GM23248 (cell line): ENCODE measurements around the gene SMIM3.

Source experiments
- EZH2 ChIP-seq: fragments of 200-600 bp; sonication (generic); IDR thresholded peaks from 2 replicates; pipeline ENCODE4 v1.6.1; 2018; ENCODE audit warnings: antibody characterized with exemption, mild to moderate bottlenecking; ENCODE audit not compliant: insufficient read depth, poor library complexity, severe bottlenecking
- EZH2phosphoT487 ChIP-seq: fragments of 200-600 bp; sonication (generic); IDR thresholded peaks from 2 replicates; pipeline ENCODE4 v1.6.1; 2018; ENCODE audit warnings: antibody characterized with exemption, moderate library complexity, mild to moderate bottlenecking, low read depth; ENCODE audit not compliant: insufficient read depth

DNA sequence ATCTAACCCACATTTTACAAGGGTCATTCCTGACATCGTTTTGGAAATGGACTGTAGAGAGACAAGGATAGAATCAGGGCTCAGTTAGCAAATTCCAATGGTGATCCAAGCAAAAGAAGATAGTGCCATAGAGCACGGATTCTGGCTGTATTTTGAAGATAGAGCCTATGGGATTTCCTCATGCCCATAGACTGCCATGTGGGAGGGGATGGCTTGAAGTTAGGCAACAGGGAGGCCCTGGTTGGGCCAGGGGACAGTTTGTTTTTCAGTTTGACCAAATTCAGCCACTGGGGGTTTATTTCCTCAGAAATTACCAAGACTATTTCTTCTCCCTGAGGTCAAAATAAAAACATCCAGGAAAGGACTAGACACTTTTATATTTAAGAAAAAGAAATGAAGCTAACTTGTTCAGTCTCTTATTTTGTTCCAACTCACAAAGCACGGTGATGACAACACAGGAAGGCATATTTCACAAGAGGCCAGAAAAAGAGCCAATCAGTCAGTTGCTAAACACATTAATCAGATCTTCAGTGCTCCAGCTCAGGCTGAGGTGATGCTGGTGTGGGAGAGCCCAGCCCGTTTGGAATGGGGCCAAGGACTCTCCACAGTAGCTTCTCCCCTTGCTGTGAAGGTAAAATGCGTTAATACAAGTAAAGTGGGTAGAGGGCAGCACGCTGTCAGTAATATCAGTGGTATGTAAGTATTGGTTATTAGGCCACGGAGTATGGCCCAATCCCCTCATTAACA lies 15.4 kb upstream of the SMIM3 start:
- TF ChIP-seq EZH2 (no peak), EZH2phosphoT487 (no peak)
